ENCODE data around the gene TAF8.
"Not testable (repeated sequence)": the region's sequence is repeated elsewhere in the genome, so short reads cannot be mapped to it uniquely, and the experiment has no call there.

TAF8 gene, protein sequence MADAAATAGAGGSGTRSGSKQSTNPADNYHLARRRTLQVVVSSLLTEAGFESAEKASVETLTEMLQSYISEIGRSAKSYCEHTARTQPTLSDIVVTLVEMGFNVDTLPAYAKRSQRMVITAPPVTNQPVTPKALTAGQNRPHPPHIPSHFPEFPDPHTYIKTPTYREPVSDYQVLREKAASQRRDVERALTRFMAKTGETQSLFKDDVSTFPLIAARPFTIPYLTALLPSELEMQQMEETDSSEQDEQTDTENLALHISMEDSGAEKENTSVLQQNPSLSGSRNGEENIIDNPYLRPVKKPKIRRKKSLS

GRCh38 chr6:42050297-42051267, at the start of gene TAF8:
Gene TAF8 (plus strand): TSS chr6:42050524. CDS start chr6:42050542, 18 bp downstream.
- DNase-seq (ENCODE audit: insufficient read length, low spot score) (peak; percentile 86), FAIRE-seq (no peak)

GRCh38 chr6:42001506-42001905, 48.8 kb upstream of the TAF8 start:
- no peak for DNase-seq (ENCODE audit: insufficient read length, low spot score)
- TF ChIP-seq CTCF (IDR thresholded peaks at IDR 0.05; ENCODE audit: insufficient read depth, missing control alignments): no peak
- no peak for FAIRE-seq

More at GRCh38 chr6:42050297-42051267, at the start of gene TAF8:
- TF ChIP-seq CTCF (IDR thresholded peaks at IDR 0.05; ENCODE audit: insufficient read depth, missing control alignments): no peak

GRCh38 chr6:42003658-42004057, 46.7 kb upstream of the TAF8 start:
- FAIRE-seq; DNase-seq (ENCODE audit: insufficient read length, low spot score): not testable (repeated sequence)

DNA sequence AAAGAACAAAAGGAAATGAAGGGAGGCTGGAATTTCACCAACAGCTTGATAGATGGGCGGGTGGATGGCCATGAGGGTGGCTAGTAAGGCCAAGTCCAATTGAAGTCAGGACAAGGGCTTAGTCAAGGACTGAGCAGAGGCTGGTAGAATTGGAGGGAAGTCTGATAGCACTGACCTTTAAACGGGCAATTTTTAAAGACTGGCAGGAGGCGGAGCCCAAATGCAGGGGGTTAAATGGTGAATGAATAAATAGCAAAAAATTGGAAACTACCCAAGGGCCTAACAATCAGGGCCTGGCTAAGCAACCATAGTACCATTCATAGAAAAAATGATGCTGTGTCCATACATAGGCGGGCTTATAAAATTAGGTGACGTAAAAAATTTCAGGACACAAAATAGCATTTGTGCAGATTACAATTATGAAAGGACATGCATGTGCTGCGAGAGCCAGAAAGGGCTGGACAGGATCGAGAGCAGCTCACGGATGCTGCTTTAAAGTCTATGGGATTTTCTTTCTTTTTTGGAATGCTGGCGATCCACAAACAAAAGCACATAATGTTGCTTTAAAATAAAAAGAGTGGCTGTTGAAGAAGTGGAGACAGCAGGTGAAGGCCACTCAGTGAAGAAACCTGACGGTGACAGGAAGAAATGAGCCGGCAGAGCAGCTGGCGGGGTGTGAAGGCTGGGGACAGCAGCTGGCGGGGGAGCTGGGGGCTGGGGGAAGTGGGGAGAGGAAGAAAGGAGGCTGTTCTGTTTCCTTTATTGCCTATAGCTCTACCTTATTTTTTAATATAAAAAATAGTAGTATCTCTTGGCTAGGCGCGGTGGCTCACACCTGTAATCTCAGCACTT, 42.8 kb upstream of the TAF8 start:
- FAIRE-seq (no peak), DNase-seq (ENCODE audit: insufficient read length, low spot score) (no peak)
- no peak for TF ChIP-seq CTCF (IDR thresholded peaks at IDR 0.05; ENCODE audit: insufficient read depth, missing control alignments)

DNA sequence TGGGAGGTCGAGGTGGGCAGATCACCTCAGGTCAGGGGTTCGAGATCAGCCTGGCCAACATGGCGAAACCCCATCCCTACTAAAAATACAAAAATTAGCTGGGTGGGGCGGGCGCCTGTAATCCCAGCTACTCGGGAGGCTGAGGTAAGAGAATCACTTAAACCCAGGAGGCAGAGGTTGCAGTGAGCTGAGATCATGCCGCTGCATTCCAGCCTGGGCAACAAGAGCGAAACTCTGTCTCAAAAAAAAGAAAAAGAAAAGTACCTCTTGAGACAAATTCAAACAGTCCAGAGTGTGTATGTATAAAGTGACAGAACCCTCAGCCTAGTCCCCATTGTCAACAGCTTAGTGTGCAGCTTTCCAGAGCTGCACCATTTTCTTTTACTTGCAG, 42.2 kb upstream of the TAF8 start:
- not testable (repeated sequence) for DNase-seq (ENCODE audit: insufficient read length, low spot score); FAIRE-seq

DNA sequence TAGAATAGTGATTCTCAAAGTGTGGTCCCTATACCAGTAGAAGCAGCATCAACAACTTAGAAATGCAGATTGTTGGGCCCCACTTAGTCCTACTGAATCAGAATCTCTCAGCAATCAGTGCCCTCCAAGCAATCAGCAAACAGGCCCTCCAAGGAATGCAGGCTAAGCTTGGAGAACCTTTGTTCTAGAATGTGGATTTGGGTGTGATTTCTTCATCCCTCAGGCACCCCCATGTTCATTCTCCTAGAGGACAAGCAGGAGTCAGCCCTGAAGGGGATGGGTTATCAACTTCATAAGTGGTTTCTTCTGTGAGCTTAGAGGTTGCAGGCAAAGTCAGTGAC, 40.5 kb upstream of the TAF8 start:
- no peak for FAIRE-seq
- no peak for DNase-seq (ENCODE audit: insufficient read length, low spot score)
- TF ChIP-seq CTCF (IDR thresholded peaks at IDR 0.05; ENCODE audit: insufficient read depth, missing control alignments): no peak

DNA sequence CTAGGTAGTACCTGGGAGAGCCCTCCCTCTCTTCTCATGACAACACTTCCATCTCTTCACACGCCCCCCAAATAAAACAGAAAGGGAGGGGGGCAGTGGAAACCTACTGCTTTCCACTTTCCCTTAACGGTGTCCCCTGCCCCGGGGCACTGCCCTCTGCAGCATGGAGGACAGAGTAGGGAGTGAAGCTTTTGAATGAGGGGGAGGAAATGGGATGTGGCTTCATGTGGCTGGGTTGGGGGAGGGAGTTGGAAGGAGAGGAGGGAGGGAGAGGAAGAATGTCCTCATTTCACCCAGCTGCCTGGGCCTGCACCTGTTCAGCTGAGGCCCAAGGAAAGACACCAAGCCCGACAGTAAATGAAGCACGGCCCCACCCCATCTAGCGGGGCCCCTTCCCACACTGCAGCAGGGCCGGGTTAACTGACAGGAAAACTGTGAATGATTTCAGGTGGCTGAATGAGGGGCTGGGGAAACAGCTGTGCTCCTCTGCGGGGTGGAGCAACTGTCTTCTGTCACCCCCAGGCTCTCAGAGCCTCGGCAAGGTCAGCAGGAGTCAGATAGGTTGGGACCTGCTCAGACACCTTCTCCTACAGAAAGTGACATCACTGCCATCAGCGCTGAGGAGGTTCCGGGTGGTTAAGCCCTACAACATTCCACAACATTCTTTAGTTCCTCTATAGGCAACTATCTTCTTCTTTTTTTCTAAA, 40.0 kb upstream of the TAF8 start:
- FAIRE-seq (no peak), DNase-seq (ENCODE audit: insufficient read length, low spot score) (no peak)
- TF ChIP-seq CTCF (IDR thresholded peaks at IDR 0.05; ENCODE audit: insufficient read depth, missing control alignments): no peak

Data from D721Med (cell line).